HG03097 (cell line): Measurements from ENCODE around the gene HOXD11.

ENCODE experiments used
- ATAC-seq: cut with Tn5 transposase; IDR thresholded peaks from one replicate; pipeline ENCODE4 v1.9.1; 2021; ENCODE audit not compliant: unreplicated experiment, low FRiP score

HOXD11 gene

DNA sequence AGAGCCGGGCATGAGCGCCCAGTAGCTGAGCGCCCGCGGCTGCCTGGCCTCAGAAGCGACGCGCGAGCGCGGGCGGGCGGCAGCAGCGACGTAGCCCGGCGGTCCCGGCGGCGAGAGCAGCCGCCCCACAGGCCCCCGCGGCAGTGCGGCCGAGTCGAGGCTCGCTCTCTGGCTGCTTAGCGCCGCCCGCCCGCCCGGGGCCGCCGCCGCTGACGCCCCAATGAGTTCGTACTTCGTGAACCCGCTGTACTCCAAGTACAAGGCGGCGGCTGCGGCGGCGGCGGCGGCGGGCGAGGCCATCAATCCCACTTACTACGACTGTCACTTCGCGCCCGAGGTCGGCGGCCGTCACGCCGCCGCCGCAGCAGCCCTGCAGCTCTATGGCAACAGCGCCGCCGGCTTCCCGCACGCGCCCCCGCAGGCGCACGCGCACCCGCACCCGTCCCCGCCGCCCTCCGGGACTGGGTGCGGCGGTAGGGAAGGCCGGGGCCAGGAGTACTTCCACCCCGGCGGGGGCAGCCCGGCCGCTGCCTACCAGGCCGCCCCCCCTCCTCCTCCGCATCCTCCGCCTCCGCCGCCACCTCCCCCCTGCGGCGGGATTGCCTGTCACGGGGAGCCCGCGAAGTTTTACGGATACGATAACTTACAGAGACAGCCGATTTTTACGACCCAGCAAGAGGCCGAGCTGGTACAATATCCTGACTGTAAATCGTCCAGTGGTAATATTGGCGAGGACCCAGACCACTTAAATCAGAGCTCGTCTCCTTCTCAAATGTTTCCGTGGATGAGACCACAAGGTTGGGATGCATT is 23.3 kb downstream of the HOXD11 start:
- ATAC-seq: no peak

DNA sequence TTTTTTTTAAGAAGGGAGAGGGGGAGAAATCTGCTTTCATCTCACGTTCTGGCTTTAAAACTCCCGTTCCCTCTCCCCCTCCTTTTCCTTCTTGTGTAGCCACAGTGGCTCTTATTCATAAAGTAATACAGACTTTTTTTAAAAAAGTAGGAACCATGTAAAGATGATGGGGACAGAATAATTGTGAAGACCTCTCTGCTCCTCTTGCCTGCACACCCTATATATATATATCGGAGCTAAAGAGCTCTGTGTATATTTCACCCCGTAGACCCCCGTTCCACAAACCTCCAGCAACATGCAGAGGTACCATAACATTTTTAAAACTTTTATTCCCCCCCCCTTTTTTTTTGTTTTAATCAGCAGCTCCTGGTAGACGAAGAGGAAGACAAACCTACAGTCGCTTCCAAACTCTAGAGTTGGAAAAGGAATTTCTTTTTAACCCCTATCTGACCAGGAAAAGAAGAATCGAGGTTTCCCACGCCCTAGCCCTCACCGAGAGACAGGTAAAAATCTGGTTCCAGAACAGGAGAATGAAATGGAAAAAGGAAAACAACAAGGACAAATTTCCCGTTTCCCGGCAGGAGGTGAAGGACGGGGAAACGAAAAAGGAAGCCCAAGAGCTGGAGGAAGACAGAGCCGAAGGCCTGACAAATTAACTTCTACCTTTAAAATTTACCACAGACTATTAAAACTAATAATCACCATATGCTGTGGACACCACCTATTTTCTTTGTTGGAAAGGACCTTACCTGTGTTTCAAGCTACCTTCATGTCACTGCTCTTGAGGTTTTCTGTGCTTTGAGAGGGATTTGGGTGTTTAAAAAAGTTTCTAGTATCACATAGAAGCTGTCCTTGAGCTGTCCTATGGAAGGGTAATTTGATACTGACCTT is 24.1 kb downstream of the HOXD11 start:
- no peak for ATAC-seq

DNA sequence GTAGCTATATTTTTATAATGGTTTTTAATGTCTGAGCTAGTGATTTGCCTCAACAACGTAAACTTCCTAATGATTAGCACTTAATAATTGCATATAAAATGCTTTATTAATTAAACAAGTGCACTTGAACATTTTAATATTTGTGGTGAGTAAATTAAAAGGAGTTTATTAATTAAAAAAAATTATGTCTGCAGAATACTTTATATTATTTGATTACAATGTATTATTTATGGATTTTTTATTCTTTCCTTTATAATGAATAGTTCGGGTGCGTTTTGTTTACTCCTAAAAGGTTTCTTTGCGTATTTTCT is 24.7 kb downstream of the HOXD11 start:
- no peak for ATAC-seq

DNA sequence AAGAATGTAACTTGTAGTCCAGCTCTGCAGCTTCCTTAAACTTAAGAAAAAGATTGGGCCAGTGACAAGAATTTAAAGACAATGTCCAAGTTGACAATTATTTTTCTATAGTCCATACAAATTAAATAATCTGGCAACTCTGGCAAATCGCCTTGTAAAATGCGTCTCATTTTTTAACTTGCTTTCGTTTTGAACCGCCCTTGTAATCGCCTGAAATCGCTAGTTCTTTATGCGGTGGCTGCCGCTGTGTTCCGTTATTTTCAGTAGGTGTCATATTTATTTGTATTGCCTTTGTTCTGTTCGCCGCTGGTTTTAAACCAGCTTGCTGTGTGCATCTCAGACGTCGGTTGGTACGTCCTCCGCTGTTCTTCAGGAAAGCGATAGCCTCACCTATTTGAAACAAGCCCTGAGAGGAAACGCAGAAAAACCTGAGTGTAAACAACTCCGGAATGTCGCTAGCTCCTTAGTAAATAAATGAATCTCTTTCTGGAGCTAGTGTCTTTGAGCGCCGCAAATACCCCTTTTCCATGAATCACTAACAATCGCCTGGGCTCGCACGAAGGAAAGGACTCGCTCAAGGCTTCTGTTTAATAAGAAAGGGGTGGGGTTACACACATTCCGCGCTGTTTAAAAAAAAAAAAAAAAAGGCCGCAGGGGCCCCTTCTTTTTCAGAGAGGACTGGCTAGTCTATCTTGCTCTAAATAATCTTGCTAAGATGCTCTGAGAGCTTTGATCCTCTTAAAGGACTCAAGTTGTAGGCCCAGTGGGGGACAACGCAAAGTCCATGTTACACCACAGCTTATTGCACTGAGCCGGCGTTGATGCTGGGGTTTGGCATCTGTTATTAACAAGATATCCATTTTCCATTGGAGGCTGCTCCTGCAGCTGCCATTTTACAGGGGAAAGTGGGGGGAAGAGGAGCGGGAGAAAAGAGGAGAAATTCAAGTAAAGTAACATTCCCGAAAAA is 25.4 kb downstream of the HOXD11 start:
- ATAC-seq: no peak

DNA sequence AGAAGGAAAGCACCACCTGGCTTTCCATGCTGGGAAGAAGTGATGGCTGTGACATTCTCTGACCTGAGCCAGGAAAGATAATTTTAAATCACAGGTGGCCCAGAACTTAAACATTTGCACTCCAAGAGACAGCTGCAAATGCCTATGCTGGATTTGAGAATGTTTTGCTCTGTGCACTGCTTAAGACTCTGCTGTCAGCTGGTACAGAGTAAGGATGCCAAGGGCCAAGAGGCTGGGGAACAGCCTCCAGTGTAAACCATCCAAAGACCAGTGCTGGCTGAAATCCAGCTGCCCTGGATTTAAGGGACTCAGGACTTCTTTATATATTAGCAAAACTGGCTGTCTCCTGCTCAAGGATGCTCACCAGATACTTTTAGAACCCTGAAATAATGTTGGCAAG is 26.3 kb downstream of the HOXD11 start:
- ATAC-seq: no peak

DNA sequence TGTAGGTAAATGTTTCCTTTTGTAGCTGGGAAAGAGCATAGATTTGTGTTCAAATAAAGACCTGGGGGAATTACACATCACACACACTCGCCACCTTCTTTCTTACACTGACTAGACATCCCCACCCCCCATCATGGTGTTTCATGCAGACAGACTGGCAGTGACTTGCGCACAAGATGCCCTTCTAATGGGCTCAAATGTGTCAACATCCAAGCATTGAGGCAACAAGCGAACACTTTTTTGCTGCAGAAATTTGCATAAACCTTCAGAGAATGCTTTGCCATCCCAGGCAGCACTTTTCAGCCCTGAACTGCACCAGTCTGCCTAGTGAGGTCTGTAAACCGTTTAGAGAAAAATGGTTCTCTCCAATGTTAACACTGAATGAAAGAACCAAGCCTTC is 27.0 kb downstream of the HOXD11 start:
- no peak for ATAC-seq

DNA sequence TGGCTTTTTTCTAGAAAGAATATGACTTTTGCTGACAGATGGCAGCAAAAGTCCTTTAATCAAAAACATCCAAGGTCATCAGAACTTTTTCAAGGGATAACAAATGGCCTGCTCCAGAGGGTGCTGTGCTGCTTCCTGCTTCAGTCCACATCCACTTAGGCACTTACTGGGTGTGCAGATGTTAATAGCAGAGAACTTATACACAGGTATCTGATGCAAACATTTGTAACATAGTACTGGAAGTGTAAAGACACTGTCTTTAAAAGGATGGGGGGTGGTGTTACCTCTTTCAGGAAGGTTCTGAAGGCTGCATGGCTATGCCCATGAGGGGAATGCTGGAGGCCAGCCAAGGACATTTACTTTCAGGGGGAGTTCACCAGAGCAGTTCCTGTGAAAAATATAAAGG is 28.0 kb downstream of the HOXD11 start:
- no peak for ATAC-seq

DNA sequence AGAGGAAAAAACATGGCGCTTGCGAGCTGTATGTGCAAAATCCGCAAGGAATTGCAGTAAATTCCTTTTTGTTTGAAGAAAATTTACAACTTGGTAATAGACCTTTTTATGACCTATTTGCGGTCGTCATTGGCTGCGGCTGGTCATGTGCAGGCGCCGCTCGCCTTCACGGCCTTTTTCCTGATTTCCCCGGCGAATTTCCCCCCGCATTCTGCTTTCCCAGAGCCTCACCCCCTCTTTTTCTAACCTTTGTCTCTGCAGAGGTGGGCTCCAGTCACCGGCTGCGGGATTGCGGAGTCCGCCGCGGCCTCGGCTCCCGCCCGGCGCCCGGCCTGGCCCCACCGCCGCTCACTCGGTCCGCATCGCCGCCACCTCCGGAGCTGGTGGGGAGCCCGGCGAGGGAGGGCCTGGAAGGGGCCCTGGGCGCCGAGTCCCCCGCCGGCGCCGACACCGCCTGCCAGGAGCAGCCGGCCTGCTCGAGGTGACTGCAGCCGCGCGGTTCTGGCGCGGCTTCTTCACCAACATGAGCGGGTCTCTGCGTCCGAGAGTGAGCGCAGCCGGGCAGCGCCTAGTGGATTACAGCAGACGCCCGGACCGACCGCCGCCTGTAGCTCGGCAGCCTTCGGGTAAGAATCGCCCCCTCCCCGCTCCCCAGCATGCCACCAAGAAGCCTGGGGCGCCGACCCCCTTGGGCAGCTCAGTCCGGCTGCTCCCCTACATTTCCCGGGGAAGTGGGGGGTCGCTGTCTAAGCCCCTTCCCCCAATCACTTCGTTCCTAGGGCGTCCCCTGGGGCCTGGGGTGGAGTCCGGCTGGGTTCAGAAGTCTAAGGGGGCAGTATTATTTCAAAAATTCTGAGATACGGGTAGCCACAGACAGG is 29.5 kb downstream of the HOXD11 start:
- no peak for ATAC-seq

DNA sequence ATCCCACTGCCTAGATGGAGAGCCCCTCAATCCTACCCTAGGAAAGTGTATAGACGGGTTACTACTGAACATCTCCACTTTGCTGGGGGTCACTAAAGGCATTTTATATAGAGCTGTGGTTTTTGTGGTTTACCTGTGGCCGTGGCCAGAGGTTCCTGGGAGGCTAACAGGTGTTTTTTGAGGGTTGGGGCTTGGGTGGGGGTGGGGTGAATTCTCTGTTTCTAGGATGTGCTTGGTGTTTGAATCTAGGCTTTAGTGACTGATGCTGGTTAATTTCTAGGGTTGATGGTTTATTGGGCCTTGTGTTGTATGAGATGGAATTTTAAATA is 30.1 kb downstream of the HOXD11 start:
- no peak for ATAC-seq

DNA sequence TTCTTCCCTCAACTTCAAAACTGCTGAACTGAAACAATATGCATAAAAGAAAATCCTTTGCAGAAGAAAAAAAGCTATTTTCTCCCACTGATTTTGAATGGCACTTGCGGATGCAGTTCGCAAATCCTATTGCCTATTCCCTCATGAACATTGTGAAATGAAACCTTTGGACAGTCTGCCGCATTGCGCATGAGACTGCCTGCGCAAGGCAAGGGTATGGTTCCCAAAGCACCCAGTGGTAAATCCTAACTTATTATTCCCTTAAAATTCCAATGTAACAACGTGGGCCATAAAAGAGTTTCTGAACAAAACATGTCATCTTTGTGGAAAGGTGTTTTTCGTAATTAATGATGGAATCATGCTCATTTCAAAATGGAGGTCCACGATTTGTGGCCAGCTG is 30.8 kb downstream of the HOXD11 start:
- ATAC-seq: no peak

DNA sequence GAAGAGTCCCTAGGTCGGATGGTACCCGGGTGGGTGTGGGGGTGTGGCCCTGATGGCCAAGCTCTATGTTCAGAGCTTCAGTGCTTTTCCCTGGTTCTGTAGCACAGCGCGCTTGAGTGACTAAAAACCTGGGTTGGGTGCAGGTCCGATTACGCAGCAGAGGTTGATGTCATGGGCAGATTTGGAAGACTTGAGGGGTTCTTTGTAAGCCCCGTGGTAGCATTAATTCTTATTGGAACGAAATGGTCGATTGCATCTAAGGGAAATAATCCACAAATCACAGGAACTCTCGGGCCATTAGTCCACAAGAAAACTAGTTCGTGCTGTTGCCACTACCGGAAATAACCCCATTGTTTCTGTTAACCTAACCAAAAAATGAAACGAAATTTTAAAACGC is 31.4 kb downstream of the HOXD11 start:
- ATAC-seq: no peak

DNA sequence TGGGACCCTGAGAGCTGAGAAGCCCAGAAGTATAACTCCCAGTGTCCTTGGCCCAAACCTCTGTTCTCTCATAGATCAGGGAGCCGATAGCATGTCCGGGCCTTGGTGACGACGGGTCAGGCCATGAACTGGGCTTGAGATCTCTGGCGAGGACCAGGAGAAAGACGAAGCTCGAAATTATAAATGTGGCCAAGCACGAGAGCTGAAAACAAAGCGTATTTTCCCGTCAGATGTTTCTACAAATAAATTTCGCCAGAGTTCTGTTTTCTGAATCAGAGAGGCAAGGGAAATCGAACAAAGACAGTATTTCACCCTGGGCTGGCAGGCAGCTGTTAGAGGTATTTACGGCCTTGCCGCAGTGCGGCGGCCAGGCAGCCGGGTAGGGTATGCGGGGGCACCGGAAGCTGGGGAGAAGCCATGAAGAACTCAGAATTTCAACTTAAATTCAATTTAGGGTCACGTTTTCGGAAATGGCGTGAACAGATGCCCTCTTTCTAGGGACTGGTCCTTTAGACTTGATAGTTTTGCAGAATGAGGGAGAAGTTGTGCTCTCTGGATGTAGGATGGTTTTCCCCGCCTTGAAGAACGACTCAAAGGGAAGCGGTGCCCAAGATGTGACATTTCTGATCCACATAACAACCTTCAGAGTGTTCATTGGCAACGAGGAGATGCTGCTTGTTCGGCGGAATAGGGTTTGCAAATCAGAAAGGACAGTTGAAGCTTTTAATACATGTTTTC is 32.0 kb downstream of the HOXD11 start:
- no peak for ATAC-seq

DNA sequence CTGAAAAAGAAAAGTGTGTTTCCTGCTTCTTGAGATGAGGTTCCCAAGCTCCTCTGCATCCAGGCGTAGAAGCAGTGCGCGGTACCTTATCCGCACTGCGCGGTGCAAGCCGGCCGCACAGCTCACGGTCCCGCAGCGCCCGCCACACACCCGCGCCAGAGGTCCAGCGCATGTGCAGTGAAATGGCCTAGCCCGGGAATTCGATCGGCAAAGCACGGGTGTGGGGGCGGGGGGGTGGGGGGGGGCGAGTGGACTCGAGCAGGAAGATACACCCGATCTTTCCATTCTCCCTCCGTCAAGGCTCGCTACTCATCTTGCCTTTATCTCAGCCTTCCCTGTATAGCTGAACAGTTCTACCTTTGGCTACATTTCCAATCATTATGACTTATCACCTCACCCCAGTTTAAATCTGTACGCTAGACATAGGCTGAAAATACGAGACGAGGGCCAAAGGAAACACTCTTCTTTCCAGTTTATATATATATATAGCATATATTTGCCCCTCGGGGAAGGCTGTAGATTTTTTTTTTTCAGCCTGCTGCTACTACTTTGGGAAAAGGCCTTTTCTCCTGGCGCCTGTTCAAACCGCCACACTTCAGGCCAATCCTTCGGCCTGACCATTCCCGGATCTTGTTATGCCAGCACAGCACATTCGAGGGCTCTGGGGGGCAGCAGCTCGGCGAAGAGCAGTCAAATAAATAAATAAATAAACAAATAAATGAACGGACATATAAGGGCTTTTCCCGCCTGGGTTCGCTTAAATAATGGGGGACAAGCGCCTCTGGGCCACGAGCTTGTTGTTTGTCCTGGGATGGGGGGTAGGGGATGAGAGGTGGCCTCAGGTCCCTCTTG is 32.8 kb downstream of the HOXD11 start:
- no peak for ATAC-seq

DNA sequence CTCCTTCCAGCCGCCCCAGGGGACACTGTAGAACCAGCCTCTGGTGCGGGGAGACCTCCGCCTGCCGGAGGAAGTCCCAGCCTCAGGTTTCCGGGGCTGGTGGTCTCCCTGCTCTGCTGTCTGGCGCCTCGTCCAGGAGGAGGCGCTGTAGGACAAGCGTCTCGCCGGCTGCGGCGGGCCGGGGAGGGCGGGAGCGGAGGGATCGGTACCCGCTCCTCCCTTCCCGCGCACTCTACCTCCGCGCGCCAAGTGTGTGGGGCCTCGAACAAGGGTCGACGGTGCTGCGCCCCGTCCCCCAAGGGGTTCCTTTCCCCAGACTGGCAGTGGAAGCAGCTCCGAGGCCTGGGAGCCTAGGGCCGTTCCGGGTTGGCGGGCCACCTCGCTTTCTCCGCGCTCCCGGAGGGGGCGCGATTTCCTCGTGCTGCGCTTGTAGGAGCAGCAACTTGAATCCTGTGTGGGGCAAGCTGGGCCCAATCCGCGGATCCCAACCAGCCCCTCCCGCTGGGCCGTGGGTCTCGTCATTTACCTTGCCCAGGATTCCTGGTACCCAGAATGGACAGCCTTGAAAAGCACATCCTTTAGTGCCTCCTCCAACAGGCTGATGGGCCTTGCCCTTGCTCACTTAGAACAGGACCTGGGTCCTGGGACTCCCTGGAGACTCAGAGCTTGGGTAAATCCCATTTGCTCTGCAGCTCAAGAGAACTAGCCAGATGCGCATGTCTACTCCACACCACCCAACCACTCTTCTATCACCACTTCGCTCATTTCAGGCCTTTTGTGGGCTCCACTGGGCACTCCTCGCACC is 33.6 kb downstream of the HOXD11 start:
- peak; percentile 85 for ATAC-seq

DNA sequence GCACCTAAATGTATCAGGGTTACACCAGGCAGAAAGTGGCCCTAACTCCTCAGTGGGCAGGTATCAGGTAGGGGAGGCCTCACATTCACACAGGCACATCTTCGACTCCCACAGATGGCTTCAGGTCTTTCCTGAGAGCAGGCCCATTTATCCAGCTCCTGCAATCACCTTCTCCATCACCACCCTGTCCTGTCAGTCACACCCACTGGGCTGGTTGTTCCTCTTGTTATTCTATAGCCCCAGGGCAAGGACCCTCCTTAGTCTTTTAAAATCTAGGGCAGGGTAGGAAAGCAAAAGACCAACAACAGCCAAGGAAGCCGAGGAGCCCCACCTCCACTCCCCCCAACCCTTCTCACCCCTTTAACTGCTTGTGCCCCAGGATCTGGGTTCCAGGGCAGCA is 35.2 kb downstream of the HOXD11 start:
- no peak for ATAC-seq

DNA sequence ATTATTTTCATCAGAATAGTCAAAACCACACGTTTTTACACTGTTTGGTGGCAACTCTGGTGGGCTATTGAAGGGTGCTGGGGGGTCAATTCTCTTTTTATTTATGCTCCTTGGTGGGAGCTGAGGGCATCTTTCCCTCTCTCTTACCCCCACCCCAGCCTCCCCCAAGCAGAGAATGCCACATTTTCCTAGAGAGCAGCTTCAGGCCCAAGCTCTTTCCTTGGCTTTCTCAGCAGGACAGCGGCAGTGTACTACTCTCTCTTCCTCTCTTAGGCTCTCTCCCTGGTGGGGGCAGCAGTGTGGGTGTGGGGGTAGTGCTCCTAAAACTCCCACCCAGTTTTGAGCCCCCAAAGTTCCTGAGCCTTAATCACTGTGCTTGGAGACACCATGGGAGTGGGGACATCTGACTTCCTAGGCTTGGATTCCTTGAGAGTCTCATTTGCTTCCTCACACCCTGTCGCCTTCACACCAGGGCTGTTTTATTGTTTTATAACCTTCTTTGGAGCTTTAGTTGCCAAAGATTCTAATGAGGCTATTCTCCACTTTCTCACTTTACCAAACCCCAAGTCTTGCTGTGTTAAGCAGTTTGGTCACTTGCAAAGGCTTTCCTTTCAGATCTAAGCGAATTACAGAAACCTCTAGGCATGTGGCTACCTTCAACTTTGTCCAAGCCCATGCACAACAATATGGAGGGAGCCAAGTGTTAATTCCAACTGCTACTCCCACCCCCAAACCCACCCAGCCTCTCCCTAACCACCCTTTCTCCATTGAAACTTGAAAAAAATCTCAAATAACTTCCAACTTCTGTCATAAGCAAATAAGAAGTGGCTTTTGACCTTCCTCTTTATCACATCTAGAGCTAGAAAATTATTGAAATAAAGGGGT is 38.2 kb downstream of the HOXD11 start:
- ATAC-seq: no peak

DNA sequence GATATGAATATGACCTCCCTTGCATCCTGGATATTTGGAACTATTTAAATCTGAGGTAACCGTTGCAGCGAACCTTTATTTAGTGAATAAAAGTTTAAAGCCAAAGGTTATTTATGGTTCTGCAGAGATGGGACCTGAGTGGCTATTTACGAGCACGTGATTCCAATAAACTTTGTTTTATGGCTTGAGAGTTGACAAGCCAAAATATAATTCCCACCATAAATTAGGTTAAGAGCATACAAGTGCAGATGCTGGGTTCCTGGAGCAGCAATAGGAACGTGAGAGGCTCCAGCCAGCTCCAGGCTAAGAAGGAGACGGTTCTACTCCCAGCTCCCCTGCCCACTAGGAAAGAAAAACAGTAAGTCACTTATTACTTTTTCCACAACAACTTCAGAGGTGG is 39.0 kb downstream of the HOXD11 start:
- no peak for ATAC-seq
